ENCODE results near the gene CTNNAL1.

DNA sequence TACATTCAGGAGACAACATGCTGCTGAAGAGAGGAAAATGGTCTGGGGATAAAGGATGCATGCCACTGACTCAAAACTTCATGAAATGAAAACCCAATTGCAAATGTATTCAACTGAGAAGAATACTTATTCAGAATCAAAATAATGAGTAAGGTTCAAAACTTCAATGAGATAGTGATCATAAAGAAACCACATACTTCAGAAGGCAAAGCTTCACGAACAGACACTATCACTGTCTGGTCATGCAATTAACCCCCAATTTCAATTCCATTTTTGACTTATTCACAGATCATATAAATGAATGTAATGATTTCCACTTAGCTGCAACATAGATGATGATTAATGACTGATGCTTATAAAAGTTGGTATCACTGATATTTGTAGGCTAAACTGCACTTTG lies 33.0 kb upstream of the CTNNAL1 start:
- TF ChIP-seq CTCF (IDR thresholded peaks at IDR 0.05 in 4 of 5, conservative IDR thresholded peaks at IDR 0.05 in 1 of 5) (no peak), POLR2A (IDR thresholded peaks at IDR 0.05) (no peak)

Data from gastrocnemius medialis (tissue), 4 donors.